ENCODE measurements around the gene RGL2. TPM values are rescaled to one million over a fixed set of nuclear protein-coding genes. Genes with fewer than 3 reads are reported as not detected.

The RGL2 gene
- polyA plus RNA-seq, 1 donor (not counting 4 experiments of a cell fraction or from before 2014, with no cell fraction given), result 33.6 TPM

DNA sequence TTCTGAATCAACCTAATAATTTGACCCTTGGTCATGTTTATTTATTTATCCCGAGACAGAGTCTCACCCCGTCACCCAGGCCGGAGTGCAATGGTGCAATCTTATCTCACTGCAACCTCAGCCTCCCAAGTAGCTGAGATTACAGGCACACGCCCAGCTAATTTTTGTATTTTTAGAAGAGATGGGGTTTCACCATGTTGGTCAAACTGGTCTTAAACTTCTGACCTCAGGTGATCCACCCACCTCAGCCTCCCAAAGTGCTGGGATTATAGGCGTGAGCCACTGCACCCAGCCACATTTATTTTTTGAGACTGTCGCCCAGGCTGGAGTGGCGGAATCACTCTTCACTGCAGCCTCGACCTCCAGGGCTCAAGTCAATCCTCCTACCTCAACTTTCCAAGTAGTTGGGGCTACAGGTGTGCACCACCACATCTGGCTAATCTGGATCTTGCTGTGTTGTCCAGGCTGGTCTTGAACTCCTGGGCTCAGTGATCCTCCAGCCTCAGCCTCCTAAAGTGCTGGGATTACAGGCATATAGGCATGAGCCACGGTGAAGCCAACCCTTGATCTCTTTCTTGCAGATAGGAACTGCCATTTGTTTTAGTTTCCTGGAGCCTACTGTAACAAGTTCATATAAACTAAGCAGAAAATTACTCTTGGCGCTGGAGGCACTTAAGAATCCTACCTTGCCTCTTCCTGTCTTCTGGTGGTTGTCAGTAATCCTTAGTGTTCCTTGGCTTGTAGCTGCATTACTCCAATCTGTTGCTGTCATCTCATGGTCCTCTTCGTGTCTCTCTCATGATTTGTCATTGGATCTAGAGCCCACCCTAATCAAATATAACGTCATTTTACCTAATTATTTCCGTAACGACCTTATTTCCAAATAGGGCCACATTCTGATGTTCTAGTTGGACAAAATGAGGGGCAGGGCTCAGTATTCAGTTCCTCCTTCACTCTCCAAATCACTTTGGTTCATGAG, 24.5 kb downstream of the RGL2 start:
- Histone ChIP-seq H3K9me1 (ENCODE audit: control insufficient read depth, extremely low read depth, insufficient read depth, low read length) (peaks cover 2% of the 10 kb centered on the region), H3K27ac (ENCODE audit: control insufficient read depth, insufficient read depth, low read length) (peak overlapping the region; percentile 99), H2AFZ (ENCODE audit: control insufficient read depth, low read length) (no peak overlapping the region), H3K9me3 (ENCODE audit: control insufficient read depth, low read depth, low read length) (no peaks in the 10 kb centered on the region), H3K4me2 (ENCODE audit: control insufficient read depth, extremely low read depth, insufficient read depth, low read depth, low read length) (peak overlapping the region; percentile 93), H4K20me1 (ENCODE audit: control insufficient read depth, extremely low read depth, insufficient read depth, low read length) (peaks cover 34% of the 10 kb centered on the region), H3K79me2 (ENCODE audit: control insufficient read depth, insufficient read depth, low read length) (peaks cover 54% of the 10 kb centered on the region), H3K4me3 (ENCODE audit: control insufficient read depth in 2 of 3, extremely low read depth in 1 of 3, insufficient read depth in 2 of 3, low read depth in 1 of 3, low read length in 3 of 3) (peak overlapping the region; percentile 76 to 100 (median 96)), H3K36me3 (ENCODE audit: control insufficient read depth in 2 of 2, extremely low read depth in 1 of 2, insufficient read depth in 2 of 2, low read length in 2 of 2) (peaks cover 21 to 52% of the 10 kb centered on the region in 2 experiments), H3K27me3 (ENCODE audit: control insufficient read depth, extremely low read depth, insufficient read depth, low read length) (no peaks in the 10 kb centered on the region), H3K9ac (ENCODE audit: control insufficient read depth, extremely low read depth, insufficient read depth, low read length) (peak overlapping the region; percentile 98), H3K4me1 (ENCODE audit: control insufficient read depth, extremely low read depth, insufficient read depth, low read length) (peaks cover 35% of the 10 kb centered on the region)
- FAIRE-seq (no peak), DNase-seq (ENCODE audit: low read depth, low spot score) (no peak)
- TF ChIP-seq EZH2 (IDR thresholded peaks at IDR 0.05; ENCODE audit: low read length), result no peak
- TF ChIP-seq, protein P1, sequence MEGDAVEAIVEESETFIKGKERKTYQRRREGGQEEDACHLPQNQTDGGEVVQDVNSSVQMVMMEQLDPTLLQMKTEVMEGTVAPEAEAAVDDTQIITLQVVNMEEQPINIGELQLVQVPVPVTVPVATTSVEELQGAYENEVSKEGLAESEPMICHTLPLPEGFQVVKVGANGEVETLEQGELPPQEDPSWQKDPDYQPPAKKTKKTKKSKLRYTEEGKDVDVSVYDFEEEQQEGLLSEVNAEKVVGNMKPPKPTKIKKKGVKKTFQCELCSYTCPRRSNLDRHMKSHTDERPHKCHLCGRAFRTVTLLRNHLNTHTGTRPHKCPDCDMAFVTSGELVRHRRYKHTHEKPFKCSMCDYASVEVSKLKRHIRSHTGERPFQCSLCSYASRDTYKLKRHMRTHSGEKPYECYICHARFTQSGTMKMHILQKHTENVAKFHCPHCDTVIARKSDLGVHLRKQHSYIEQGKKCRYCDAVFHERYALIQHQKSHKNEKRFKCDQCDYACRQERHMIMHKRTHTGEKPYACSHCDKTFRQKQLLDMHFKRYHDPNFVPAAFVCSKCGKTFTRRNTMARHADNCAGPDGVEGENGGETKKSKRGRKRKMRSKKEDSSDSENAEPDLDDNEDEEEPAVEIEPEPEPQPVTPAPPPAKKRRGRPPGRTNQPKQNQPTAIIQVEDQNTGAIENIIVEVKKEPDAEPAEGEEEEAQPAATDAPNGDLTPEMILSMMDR (optimal IDR thresholded peaks at IDR 0.05 in 1 of 3, IDR thresholded peaks at IDR 0.05 in 1 of 3, conservative IDR thresholded peaks at IDR 0.05 in 1 of 3; ENCODE audit: extremely low read depth in 1 of 3, insufficient read depth in 2 of 3, low read length in 3 of 3), result no peak
- dilution Hi-C loops (cut with MboI; ENCODE audit: extremely low pct_ligation_motif_present, low sequenced_read_pairs), result no loop called here

DNA sequence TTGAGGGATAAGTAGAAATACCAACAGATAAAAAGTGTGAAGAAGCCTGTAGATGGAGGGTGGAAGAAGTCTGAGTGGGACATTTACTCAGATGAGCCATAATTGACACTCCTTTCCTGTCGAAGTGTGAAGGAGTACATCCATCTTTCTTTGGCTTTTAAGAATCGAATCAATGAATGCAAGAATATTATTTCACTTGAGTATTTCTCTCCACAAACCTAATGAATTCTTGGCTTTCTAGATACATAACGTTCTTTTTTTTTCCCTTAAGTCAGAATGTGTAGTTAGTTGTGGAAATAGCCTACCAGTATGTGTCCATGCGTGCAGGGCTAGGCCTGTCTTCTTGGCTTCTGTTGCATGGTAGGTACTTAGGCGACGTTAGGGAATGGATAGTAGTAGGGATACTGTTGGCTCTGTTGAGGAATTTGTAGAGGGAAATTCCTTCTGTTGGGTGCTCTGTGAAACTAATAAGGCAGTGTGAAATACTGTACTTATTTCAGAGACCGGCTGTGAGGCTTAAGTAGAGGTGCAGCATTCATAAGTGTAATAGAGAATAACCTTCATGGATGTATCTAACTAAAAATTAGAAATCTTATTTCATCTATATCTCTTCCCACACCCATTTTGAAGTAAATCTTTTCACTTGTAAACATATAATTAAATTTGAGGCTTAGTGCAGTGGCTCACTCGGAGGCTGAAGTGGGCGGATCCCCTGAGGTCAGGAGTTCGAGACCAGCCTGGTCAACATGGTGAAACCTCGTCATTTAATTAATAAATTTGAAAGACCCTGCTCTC, 25.4 kb downstream of the RGL2 start:
- Histone ChIP-seq H3K36me3 (ENCODE audit: control insufficient read depth in 2 of 2, extremely low read depth in 1 of 2, insufficient read depth in 2 of 2, low read length in 2 of 2) (peaks cover 23 to 53% of the 10 kb centered on the region in 2 experiments), H3K27me3 (ENCODE audit: control insufficient read depth, extremely low read depth, insufficient read depth, low read length) (no peaks in the 10 kb centered on the region), H3K27ac (ENCODE audit: control insufficient read depth, insufficient read depth, low read length) (peak overlapping the region; percentile 99), H3K9me3 (ENCODE audit: control insufficient read depth, low read depth, low read length) (no peaks in the 10 kb centered on the region), H3K4me3 (ENCODE audit: control insufficient read depth in 2 of 3, extremely low read depth in 1 of 3, insufficient read depth in 2 of 3, low read depth in 1 of 3, low read length in 3 of 3) (peak overlapping the region; percentile 76 to 100 (median 96)), H2AFZ (ENCODE audit: control insufficient read depth, low read length) (no peak overlapping the region), H4K20me1 (ENCODE audit: control insufficient read depth, extremely low read depth, insufficient read depth, low read length) (peaks cover 34% of the 10 kb centered on the region), H3K9ac (ENCODE audit: control insufficient read depth, extremely low read depth, insufficient read depth, low read length) (peak overlapping the region; percentile 98), H3K79me2 (ENCODE audit: control insufficient read depth, insufficient read depth, low read length) (peaks cover 54% of the 10 kb centered on the region), H3K9me1 (ENCODE audit: control insufficient read depth, extremely low read depth, insufficient read depth, low read length) (peaks cover 2% of the 10 kb centered on the region), H3K4me2 (ENCODE audit: control insufficient read depth, extremely low read depth, insufficient read depth, low read depth, low read length) (peak overlapping the region; percentile 93), H3K4me1 (ENCODE audit: control insufficient read depth, extremely low read depth, insufficient read depth, low read length) (peaks cover 35% of the 10 kb centered on the region)
- FAIRE-seq, result no peak
- no peak for TF ChIP-seq EZH2 (IDR thresholded peaks at IDR 0.05; ENCODE audit: low read length)
- TF ChIP-seq, protein P1 (optimal IDR thresholded peaks at IDR 0.05 in 1 of 3, IDR thresholded peaks at IDR 0.05 in 1 of 3, conservative IDR thresholded peaks at IDR 0.05 in 1 of 3; ENCODE audit: extremely low read depth in 1 of 3, insufficient read depth in 2 of 3, low read length in 3 of 3), result no peak
- DNase-seq (ENCODE audit: low read depth, low spot score), result no peak
- dilution Hi-C loops (cut with MboI; ENCODE audit: extremely low pct_ligation_motif_present, low sequenced_read_pairs), result no loop called here
